ENCODE data around the gene MRPL57. TPM values are rescaled to one million over a fixed set of nuclear protein-coding genes. Genes with fewer than 3 reads are reported as not detected.
A peak's percentile ranks its signal among the peaks of the same experiment; 100 is the strongest.
"Not testable (repeated sequence)": the region's sequence is repeated elsewhere in the genome, so short reads cannot be mapped to it uniquely, and the experiment has no call there.

The MRPL57 gene
- total RNA-seq, 1 experiment from 2014 or later, result 26.3 TPM

- peaks cover 20 to 29% of the 10 kb centered on the region in 2 experiments; a peak in 3 of 4 replicates for H3K36me3 ChIP-seq (ENCODE audit: control insufficient read depth in 1 of 2, insufficient read depth in 2 of 2, low read length in 2 of 2)
- no peak overlapping the region for H3K4me3 ChIP-seq (replicated peaks in 1 of 2; ENCODE audit: low read depth in 1 of 2, low read length in 2 of 2)
- no peak overlapping the region for H3K4me2 ChIP-seq (ENCODE audit: low read length)
- intact Hi-C loops (cut with micrococcal nuclease), result no loop called here
- ChIA-PET POLR2A (no interaction called here), CTCF (no interaction called here), RAD21 (ENCODE audit: low non-redundant PET in 1 of 2, low total read pairs in 2 of 2, uncharacterized antibody in 2 of 2, unreplicated experiment in 2 of 2) (no interaction called here)
- H3K79me2 ChIP-seq (ENCODE audit: insufficient read depth, low read length), result peaks cover 88% of the 10 kb centered on the region
- H3K9me3 ChIP-seq (ENCODE audit: control insufficient read depth in 1 of 2, insufficient read depth in 1 of 2, low read depth in 1 of 2, low read length in 2 of 2), result no peaks in the 10 kb centered on the region
- DNase-seq (ENCODE audit: low read depth, low spot score), result no peak
- TF ChIP-seq SRF (IDR thresholded peaks at IDR 0.05; ENCODE audit: low read depth), result no peak
- no peak overlapping the region for H3K27ac ChIP-seq (ENCODE audit: low read depth, low read length)
- H3K9ac ChIP-seq (ENCODE audit: low read length), result no peak overlapping the region
- peaks cover 7 to 10% of the 10 kb centered on the region in 2 experiments for H3K4me1 ChIP-seq (ENCODE audit: control insufficient read depth in 1 of 2, insufficient read depth in 2 of 2, low read length in 2 of 2)
- ATAC-seq, result no peak
- H3K9me2 ChIP-seq (ENCODE audit: insufficient read depth), result no peaks in the 10 kb centered on the region
- H4K20me1 ChIP-seq (ENCODE audit: insufficient read depth), result no peaks in the 10 kb centered on the region
- no peaks in the 10 kb centered on the region for H3K27me3 ChIP-seq (ENCODE audit: insufficient read depth, low read length)
- no TSS peak for BruUV-seq (replicated peaks)
- no peak overlapping the region for H2AFZ ChIP-seq (ENCODE audit: low read depth, low read length, poor library complexity, severe bottlenecking)
Measured at GRCh38 chr13:21171420-21171819, 5.0 kb upstream of the MRPL57 start.

- H3K9me3 ChIP-seq (ENCODE audit: control insufficient read depth in 1 of 2, insufficient read depth in 1 of 2, low read depth in 1 of 2, low read length in 2 of 2); ATAC-seq; H2AFZ ChIP-seq (ENCODE audit: low read depth, low read length, poor library complexity, severe bottlenecking); H3K4me3 ChIP-seq (replicated peaks in 1 of 2; ENCODE audit: low read depth in 1 of 2, low read length in 2 of 2); DNase-seq (ENCODE audit: low read depth, low spot score); BruUV-seq (replicated peaks); POLR2A ChIA-PET; H3K27ac ChIP-seq (ENCODE audit: low read depth, low read length); H3K9ac ChIP-seq (ENCODE audit: low read length); H3K9me2 ChIP-seq (ENCODE audit: insufficient read depth); H3K4me2 ChIP-seq (ENCODE audit: low read length); H4K20me1 ChIP-seq (ENCODE audit: insufficient read depth); RAD21 ChIA-PET (ENCODE audit: low non-redundant PET in 1 of 2, low total read pairs in 2 of 2, uncharacterized antibody in 2 of 2, unreplicated experiment in 2 of 2); H3K27me3 ChIP-seq (ENCODE audit: insufficient read depth, low read length); intact Hi-C loops (cut with micrococcal nuclease); CTCF ChIA-PET: not testable (repeated sequence)
- Histone ChIP-seq H3K79me2 (ENCODE audit: insufficient read depth, low read length) (peaks cover 93% of the 10 kb centered on the region), H3K36me3 (ENCODE audit: control insufficient read depth in 1 of 2, insufficient read depth in 2 of 2, low read length in 2 of 2) (peaks cover 12 to 24% of the 10 kb centered on the region in 2 experiments; a peak in 3 of 4 replicates), H3K4me1 (ENCODE audit: control insufficient read depth in 1 of 2, insufficient read depth in 2 of 2, low read length in 2 of 2) (peaks cover 13 to 20% of the 10 kb centered on the region in 2 experiments)
Measured at GRCh38 chr13:21173767-21174166, 2.7 kb upstream of the MRPL57 start.

- intact Hi-C loops (cut with micrococcal nuclease), result loop anchor here (1.0 kb wide), 1 partner anchor 65 kb away; no protein-coding TSS in a partner anchor
- Histone ChIP-seq H3K9me2 (ENCODE audit: insufficient read depth) (no peaks in the 10 kb centered on the region), H3K4me2 (ENCODE audit: low read length) (peak overlapping the region; percentile 91), H2AFZ (ENCODE audit: low read depth, low read length, poor library complexity, severe bottlenecking) (no peak overlapping the region), H4K20me1 (ENCODE audit: insufficient read depth) (no peaks in the 10 kb centered on the region), H3K4me3 (replicated peaks in 1 of 2; ENCODE audit: low read depth in 1 of 2, low read length in 2 of 2) (peak overlapping the region; percentile 75 to 95), H3K4me1 (ENCODE audit: control insufficient read depth in 1 of 2, insufficient read depth in 2 of 2, low read length in 2 of 2) (peaks cover 13 to 27% of the 10 kb centered on the region in 2 experiments), H3K9ac (ENCODE audit: low read length) (peak overlapping the region; percentile 94), H3K9me3 (ENCODE audit: control insufficient read depth in 1 of 2, insufficient read depth in 1 of 2, low read depth in 1 of 2, low read length in 2 of 2) (no peaks in the 10 kb centered on the region), H3K36me3 (ENCODE audit: control insufficient read depth in 1 of 2, insufficient read depth in 2 of 2, low read length in 2 of 2) (peaks cover 5 to 17% of the 10 kb centered on the region in 2 experiments; a peak in 3 of 4 replicates), H3K27ac (ENCODE audit: low read depth, low read length) (peak overlapping the region; percentile 95), H3K27me3 (ENCODE audit: insufficient read depth, low read length) (no peaks in the 10 kb centered on the region), H3K79me2 (ENCODE audit: insufficient read depth, low read length) (peaks cover 73% of the 10 kb centered on the region)
- ATAC-seq (no peak), DNase-seq (ENCODE audit: low read depth, low spot score) (no peak)
- TSS peak; percentile 63 for BruUV-seq (replicated peaks)
- POLR2A ChIA-PET, result interaction anchor here (0.7 to 2.7 kb wide), 12 partner anchors 8 to 1613 kb away, joined by 3 to 10 read pairs (median 4); partner anchors contain the start of gene LATS2
- RAD21 ChIA-PET (ENCODE audit: low non-redundant PET in 1 of 2, low total read pairs in 2 of 2, uncharacterized antibody in 2 of 2, unreplicated experiment in 2 of 2), result no interaction called here
- CTCF ChIA-PET, result interaction anchor here (0.6 to 1.9 kb wide), 5 partner anchors 10 to 301 kb away, joined by 3 to 5 read pairs (median 4); no protein-coding TSS in a partner anchor
- TF ChIP-seq SRF (IDR thresholded peaks at IDR 0.05; ENCODE audit: low read depth), result no peak
- TF ChIP-seq ZFX (IDR thresholded peaks at IDR 0.05), result no peak
- no peak for TF ChIP-seq YY1 (IDR thresholded peaks at IDR 0.05; ENCODE audit: extremely low read depth, insufficient replicate concordance, low read depth, low read length)
- no peak for TF ChIP-seq MAX (IDR thresholded peaks at IDR 0.05)
- TF ChIP-seq ELF1 (IDR thresholded peaks at IDR 0.05; ENCODE audit: borderline replicate concordance, low read depth), result no peak
- no peak for TF ChIP-seq POLR2AphosphoS5 (IDR thresholded peaks at IDR 0.05; ENCODE audit: low read depth, low read length)
- TF ChIP-seq CBX3 (IDR thresholded peaks at IDR 0.05; ENCODE audit: low read depth), result no peak
- TF ChIP-seq SP1 (IDR thresholded peaks at IDR 0.05; ENCODE audit: low read depth), result no peak
- no peak for TF ChIP-seq JUND (IDR thresholded peaks at IDR 0.05)
- no peak for TF ChIP-seq FOSL1 (IDR thresholded peaks at IDR 0.05; ENCODE audit: low read depth)
- TF ChIP-seq ATF3 (IDR thresholded peaks at IDR 0.05), result no peak
Measured at GRCh38 chr13:21175656-21176214, 723 bp upstream of the MRPL57 start.
